Uterus (tissue), 2 donors: ENCODE measurements around the gene UGT2B28.
"Not testable (repeated sequence)": the region's sequence is repeated elsewhere in the genome, so short reads cannot be mapped to it uniquely, and the experiment has no call there.

Experiments used
- CTCF ChIP-seq, 4 experiments: fragments of 200-600 bp in 2 of 4; fragments of 450-650 bp in 2 of 4; sonication (generic) in 2 of 4; IDR thresholded peaks; one replicate each; pipeline ENCODE4 v1.5.1; 2016 to 2019; ENCODE audit warnings: antibody characterized with exemption in 4 of 4, mild to moderate bottlenecking in 2 of 4, moderate library complexity in 1 of 4
- POLR2A ChIP-seq, 2 donors: fragments of 450-650 bp; IDR thresholded peaks; one replicate each; pipeline ENCODE4 v1.6.1; 2016; ENCODE audit warnings: antibody characterized with exemption in 2 of 2, mild to moderate bottlenecking in 1 of 2, moderate library complexity in 1 of 2

DNA sequence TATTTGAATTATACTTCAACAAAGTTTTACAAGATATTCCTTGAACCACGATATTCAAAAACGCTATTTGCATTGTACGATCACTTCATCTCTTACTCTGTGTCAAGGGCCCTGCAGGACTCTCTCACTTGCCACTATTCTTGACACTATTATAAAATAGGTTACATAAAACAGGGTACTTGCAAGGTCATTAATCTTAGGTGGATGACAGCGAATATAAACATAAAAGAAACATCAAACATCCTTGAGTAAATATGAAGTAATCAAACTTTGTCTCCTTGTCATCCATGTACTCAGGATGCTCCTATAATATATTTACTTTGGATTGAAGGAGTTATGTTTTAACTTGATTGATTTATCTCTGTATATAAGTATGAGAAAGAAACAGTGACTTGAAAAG, at the start of gene UGT2B28:
- TF ChIP-seq CTCF, POLR2A (IDR thresholded peaks at IDR 0.05): not testable (repeated sequence)
